Measurements from ENCODE around the gene MEGF11. TPM values are rescaled to one million over a fixed set of nuclear protein-coding genes. Genes with fewer than 3 reads are reported as not detected.

MEGF11 gene
- total RNA-seq, 4 donors from 2014 or later, result not detected

- TF ChIP-seq CTCF (IDR thresholded peaks at IDR 0.05), result no peak
- TF ChIP-seq POLR2A (IDR thresholded peaks at IDR 0.05), result no peak
- no peaks in the 10 kb centered on the region for H3K36me3 ChIP-seq
- H3K9me3 ChIP-seq, result no peaks in the 10 kb centered on the region
- H3K4me3 ChIP-seq, result no peak overlapping the region
- H3K27me3 ChIP-seq, result no peaks in the 10 kb centered on the region
- no peaks in the 10 kb centered on the region for H3K4me1 ChIP-seq
- no peak overlapping the region for H3K27ac ChIP-seq
- DNase-seq, result no peak
These were observed 97.1 kb downstream of the MEGF11 start for GRCh38 chr15:66156310-66156975.

- Histone ChIP-seq H3K27ac (no peak overlapping the region), H3K4me1 (no peaks in the 10 kb centered on the region), H3K4me3 (no peak overlapping the region), H3K36me3 (no peaks in the 10 kb centered on the region), H3K27me3 (no peaks in the 10 kb centered on the region), H3K9me3 (no peaks in the 10 kb centered on the region)
- DNase-seq, result no peak
- TF ChIP-seq CTCF (IDR thresholded peaks at IDR 0.05) (no peak), POLR2A (IDR thresholded peaks at IDR 0.05) (no peak)
These were observed 98.5 kb downstream of the MEGF11 start for GRCh38 chr15:66155065-66155464.

- TF ChIP-seq CTCF (IDR thresholded peaks at IDR 0.05) (no peak), POLR2A (IDR thresholded peaks at IDR 0.05) (no peak)
- H3K4me3 ChIP-seq, result no peak overlapping the region
- no peak for DNase-seq
- no peaks in the 10 kb centered on the region for H3K27me3 ChIP-seq
- no peaks in the 10 kb centered on the region for H3K36me3 ChIP-seq
- no peaks in the 10 kb centered on the region for H3K4me1 ChIP-seq
- no peaks in the 10 kb centered on the region for H3K9me3 ChIP-seq
- H3K27ac ChIP-seq, result no peak overlapping the region
These were observed 99.0 kb downstream of the MEGF11 start for GRCh38 chr15:66154581-66154980.

GRCh38 chr15:66153549-66154415 lies 99.8 kb downstream of the MEGF11 start:
- Histone ChIP-seq H3K9me3 (no peaks in the 10 kb centered on the region), H3K36me3 (no peaks in the 10 kb centered on the region), H3K4me3 (no peak overlapping the region), H3K27ac (no peak overlapping the region), H3K4me1 (no peaks in the 10 kb centered on the region), H3K27me3 (no peaks in the 10 kb centered on the region)
- TF ChIP-seq POLR2A (IDR thresholded peaks at IDR 0.05) (no peak), CTCF (IDR thresholded peaks at IDR 0.05) (no peak)
- DNase-seq, result peak in 1 of 3 donors; percentile 23

- H3K4me3 ChIP-seq, result no peak overlapping the region
- no peaks in the 10 kb centered on the region for H3K27me3 ChIP-seq
- H3K27ac ChIP-seq, result no peak overlapping the region
- H3K9me3 ChIP-seq, result no peaks in the 10 kb centered on the region
- TF ChIP-seq CTCF (IDR thresholded peaks at IDR 0.05), result no peak
- TF ChIP-seq POLR2A (IDR thresholded peaks at IDR 0.05), result no peak
- H3K4me1 ChIP-seq, result no peaks in the 10 kb centered on the region
- H3K36me3 ChIP-seq, result no peaks in the 10 kb centered on the region
- peak in 1 of 3 donors; percentile 24 for DNase-seq
These were observed 100.9 kb downstream of the MEGF11 start for GRCh38 chr15:66152650-66153049.

All from Peyer's patch (tissue), 4 donors.